Activated CD4-positive, CD25-positive, alpha-beta regulatory T cell (primary cell): ENCODE data around the gene ADRA1B.
"Not testable (repeated sequence)": the region's sequence is repeated elsewhere in the genome, so short reads cannot be mapped to it uniquely, and the experiment has no call there.

Experiments
- DNase-seq, 4 experiments: peaks; one replicate each; lab custom pipeline; 2025; lab: John Stamatoyannopoulos, UW

ADRA1B gene

DNA sequence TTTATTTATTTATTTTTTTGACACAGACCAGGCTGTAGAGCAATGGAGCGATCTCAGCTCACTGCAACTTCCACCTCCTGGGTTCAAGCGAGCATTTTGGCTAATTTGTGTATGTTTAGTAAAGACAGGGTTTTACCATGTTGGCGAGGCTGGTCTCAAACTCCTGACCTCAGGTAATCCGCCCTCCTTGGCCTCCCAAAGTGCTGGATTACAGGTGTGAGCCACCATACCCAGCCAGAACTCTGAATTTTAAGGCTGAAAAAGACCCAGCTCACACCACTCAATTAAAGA lies 49.5 kb downstream of the ADRA1B start:
- not testable (repeated sequence) for DNase-seq

DNA sequence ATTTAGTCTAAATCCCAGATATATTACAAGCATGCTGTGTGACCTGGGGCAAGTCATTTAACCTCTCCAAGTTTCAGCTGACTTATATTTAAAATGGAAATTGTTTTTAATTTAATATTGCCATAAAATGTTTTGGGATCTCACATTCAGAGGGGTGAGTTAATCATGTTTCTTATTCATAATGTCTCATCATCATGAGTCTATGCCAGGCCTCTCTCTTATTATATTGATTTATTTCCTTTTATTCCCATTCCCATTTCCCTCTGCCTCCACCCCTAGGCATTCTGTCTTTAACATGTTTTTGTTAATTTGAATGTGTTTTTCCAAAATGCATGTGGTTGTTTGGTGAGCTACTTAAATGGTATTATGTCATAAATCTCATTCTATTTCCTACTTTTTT lies 53.7 kb downstream of the ADRA1B start:
- DNase-seq, result no peak

DNA sequence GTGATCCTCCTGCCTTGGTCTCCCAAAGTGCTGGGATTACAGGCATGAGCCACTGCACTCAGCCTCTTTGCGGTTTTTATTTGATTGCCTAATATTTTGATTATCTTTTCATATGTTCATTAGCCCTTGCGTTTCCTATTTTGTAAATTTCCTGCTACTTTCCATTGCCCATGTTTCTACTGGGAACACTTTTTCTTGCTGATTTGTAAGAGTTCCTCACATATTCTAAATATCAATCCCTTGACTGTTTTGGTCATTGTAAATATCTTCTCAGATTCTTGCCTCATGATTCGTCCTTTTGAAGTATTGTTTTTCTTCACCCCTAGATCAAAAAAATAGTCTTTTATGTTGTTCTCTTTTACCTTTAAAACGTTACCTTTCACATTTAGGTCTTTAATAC lies 54.8 kb downstream of the ADRA1B start:
- no peak for DNase-seq

DNA sequence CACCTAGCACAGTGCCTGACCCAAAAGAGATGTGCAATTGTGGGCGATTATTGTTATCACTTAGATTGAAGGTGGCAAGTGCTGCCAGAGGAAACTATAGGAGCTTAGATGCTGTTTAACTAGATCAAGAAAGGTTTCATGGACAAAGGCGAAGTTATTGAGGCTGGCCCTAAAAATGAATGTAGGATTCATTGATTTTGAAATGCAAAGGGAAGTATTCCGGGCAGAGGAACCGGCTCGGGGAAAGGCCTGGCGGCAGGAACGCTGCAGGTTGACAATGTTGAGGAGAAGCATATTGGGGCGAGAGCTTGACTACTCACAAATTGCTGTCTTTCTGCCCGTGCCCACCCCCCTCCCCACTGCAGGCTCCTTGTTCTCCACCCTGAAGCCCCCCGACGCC lies 55.2 kb downstream of the ADRA1B start:
- DNase-seq, result no peak

DNA sequence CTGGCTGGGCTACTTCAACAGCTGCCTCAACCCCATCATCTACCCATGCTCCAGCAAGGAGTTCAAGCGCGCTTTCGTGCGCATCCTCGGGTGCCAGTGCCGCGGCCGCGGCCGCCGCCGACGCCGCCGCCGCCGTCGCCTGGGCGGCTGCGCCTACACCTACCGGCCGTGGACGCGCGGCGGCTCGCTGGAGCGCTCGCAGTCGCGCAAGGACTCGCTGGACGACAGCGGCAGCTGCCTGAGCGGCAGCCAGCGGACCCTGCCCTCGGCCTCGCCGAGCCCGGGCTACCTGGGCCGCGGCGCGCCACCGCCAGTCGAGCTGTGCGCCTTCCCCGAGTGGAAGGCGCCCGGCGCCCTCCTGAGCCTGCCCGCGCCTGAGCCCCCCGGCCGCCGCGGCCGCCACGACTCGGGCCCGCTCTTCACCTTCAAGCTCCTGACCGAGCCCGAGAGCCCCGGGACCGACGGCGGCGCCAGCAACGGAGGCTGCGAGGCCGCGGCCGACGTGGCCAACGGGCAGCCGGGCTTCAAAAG lies 55.7 kb downstream of the ADRA1B start:
- DNase-seq, result no peak

DNA sequence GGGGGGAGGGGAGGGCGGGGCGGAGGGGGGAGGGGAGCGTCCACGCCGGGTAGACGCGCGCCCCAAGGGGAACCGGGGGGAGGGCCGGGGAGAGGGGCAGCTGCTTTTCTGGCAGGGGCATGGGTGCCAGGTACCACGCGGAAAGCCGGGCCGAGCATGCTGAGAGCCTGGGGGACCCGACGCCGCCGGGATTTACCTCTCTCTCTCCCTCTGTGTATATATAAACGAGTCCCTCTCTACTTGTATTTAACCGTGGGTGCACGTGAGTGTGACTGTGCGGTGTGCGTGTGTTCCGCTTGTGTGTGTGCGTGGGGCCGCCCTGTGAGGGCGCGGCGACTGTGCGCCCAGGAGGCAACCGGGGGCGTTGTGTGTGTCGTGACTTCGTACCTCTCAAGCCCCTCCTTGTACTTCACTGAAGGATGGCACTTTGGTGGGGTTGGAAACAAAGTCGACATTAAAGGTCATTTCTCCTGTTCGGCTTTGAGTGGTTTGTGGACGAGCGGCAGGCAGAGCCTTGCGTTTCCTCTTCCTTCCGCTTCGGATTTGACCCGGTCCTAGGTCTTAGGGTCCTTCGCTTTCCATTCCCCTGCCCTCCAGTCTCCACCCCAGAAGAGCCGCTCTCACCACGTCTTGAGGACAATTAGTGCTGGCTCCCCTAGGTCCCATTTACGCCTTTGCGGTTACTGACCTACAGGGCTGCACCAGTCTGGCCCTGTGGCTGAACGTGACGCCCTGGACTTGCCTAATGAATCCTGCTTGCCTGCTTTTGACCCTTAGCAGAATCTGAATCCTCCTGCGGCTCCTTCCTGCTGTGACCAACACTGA lies 56.5 kb downstream of the ADRA1B start:
- DNase-seq, result no peak

DNA sequence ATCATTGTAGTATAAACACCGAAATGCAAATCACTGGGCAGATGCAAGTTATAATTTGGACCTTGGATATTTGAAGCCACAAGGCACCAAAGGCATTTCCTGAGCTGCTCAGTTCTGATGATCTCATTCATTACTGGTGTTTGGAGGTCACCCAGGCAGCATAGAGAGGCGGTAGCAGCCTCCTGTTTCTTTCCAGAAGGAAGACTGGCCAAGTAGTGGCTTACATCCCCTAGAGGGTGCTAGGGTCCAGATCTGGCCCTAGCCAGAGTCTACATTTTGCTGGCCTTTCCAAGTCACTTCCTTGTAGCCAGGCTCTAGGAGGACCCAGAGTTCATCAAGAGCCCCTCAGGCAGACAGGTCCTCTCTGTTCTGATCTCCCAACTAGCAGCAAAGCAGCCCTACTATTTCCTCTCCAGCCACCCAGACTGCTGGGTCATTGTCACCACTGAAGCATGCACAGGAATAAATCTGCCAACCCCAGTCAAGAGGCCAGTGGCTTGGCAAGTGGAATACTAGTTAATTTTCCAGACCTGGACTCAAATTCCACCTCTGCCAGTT lies 59.3 kb downstream of the ADRA1B start:
- DNase-seq, result no peak

DNA sequence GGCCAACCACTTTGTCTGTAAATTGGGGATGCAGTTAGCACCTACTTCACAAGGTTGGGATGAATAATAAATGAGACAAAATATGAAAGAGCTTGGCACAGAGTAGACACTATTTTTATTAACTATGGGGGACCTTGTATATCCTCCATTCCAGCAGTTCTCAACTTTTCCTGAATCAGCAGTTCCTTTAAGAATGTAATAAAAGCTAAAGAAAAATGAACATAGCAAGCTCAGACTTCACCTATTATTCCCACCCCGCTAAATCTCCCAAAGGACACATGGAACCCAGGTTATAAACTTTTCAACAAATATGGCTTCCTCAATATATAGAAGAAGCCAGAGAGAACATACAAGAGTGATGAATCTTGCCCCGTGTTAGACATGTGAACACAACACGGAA lies 60.6 kb downstream of the ADRA1B start:
- no peak for DNase-seq

DNA sequence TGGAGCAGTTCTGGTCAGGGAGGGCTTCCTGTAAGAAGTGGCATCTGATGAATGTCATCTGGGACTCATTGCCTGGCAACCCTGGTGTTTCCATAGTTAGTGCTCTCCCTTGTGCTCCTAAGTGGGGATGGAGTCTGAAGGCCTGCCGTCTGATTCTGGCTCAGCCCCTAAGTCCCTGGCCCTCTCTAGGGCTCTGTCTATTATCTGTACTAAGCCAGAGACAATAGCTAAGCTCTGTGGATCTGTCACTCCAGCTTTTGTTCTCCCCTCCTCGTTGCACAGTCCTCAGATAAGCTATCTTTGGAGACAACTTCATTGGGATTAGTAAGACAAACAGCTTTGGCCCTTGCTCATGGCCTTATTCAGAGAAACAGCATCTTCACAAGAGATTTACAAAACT lies 62.1 kb downstream of the ADRA1B start:
- no peak for DNase-seq

DNA sequence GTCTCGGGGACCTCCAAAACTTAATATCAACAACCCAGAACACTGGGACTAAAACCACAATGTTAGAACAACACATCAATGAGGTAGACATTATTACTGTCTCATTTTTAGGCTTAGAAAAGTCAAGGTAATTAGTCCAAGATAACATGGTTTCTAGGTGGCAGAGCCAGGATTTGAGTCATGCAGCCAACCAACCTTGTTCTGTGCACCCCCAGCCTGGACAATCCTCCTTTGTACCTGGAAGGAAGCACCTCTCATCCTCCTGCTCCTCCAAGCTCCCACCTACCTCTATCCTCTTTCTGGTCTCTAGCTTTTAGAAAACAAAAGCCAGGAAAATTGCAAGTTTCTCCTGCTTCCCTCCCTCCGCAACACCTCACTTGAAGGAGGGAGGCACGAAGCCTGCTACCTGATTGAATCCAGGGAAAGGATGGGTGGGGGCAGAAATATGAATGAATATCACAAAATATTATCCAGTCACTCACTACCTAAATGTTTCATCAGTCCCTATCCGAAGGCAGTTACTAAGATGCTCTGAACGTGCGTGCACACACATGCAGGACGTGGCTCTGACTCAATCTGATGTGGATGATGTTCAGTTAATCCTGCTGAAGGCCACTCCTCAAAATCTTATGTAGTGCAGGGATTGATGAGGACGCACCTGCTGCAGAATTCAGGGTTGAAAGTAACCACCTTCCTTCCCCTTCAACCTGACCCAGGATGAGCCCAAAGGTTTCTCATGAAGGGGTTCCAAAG lies 66.3 kb downstream of the ADRA1B start:
- no peak for DNase-seq

DNA sequence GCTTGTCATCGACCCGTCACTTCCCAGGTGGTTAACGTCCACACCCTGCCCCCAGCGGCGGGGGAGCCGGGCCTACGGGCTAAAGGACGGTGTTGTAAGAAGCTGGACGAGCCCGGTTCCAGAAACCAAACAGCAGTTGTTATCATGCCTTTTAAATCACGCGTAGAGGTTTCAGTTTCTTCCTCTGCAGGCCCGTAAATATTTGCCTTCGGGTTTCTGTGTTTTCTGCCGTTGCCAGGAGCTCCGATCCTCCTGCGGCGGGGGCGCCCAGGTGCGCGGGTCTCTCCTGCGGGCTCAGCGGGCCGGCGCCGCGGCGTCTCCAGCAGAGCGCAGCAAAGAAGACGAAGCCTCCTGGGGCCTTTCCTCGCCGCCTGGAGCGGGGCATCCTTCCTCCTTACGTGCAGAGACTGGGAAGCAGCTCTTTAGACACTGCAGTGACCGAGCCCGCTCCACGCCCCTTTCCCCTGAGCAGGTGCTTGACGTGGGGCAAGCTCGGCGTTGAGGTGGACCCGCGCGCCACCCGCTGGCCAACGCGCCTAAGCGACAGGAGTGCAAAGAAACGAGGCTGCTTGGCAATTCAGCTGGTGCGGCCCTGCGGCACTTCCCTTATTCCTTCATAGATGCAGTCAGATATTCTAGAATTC lies 70.9 kb downstream of the ADRA1B start:
- peak; percentile 27 to 52 (median 38) for DNase-seq

DNA sequence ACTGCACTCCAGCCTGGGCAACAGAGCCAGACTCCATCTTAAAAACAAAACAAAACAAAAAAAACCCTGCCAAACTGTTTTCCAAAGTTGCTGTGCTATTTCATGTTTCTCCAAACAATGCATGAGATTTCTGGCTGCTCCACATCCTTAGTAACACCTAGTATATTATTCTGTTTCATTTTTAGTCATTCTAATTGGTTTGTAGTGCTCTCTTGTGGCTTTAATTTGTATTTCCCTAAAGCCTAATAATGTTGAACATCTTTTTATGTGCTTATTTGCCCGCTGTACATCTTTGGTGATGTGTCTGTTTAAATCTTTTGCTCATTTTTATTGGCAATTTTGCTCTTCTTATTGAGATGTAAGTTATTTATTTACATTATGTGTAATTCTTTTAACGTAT lies 74.2 kb downstream of the ADRA1B start:
- DNase-seq, result no peak

DNA sequence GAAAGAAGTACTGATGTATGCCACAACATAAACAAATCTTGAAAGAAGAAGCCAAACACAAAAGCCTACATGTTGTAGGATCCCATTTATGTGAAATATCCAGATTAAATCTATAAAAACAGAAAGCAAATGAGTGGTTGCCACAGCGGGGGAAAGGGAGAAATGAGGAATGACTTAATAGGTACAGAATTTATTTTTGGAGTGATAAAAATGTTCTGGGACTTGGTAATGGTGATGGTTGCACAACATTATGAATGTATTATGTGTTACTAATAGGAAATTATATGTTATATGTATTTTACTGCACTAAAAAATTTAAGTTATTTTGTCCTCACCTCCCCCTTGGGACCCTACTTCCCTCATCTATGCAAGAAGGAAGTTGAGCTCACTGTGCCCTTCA lies 76.3 kb downstream of the ADRA1B start:
- DNase-seq, result no peak

DNA sequence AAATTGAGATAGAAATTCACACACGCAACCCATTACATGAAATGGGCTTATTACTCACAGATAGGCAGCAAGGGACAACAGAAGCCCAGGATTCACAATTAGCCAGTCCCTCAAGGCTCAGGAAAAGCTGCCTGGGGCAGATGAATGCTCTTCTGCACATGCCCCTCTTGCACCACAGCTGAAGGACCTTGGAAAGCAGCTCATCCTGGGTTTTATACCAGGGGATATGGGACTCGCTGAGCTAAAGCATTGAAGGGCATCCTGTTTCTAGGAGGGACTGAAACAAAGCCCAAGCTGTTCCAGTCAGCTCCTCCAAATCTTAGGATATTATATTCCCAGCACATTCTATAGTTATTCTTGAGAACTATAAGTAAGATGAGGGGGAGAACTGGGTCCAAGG lies 76.9 kb downstream of the ADRA1B start:
- DNase-seq, result no peak

DNA sequence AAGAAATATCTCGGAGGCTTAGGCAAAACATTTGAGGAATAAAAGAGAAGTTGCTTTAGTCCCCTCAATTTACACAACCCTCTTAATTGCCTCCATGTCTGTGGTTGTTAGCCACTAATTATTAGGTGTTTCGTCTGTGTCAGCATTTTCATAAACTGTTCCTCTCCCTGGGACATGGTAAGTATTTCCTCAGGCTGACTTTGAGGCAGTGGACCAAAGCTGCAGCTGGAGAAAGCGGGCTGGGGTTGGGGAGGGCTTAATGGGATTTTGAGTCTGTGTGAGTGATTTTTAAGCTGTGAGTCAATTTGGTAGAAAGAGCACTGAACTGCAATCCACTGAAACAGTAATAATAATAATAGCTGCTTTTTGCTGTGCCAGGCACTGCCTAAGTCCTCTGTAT lies 79.6 kb downstream of the ADRA1B start:
- DNase-seq, result no peak

DNA sequence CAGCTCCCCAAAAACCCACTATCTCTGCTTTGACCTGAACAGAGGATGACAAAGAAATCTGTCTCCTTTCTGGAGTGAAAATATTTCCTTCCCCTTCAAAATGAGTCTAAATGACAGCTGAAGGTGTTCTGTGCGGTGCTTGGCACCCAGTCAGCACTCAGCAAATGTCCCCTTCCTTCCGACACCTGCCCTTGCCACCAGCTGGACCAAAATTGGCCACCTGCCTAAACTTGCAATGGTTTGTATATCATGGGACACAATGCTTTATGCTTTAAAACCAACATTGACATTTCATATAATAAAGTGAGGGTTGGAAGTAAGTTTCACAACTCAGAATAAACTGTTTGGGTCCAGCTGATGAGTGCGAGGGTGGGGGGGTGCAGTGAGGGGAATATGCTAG lies 85.2 kb downstream of the ADRA1B start:
- DNase-seq, result no peak

DNA sequence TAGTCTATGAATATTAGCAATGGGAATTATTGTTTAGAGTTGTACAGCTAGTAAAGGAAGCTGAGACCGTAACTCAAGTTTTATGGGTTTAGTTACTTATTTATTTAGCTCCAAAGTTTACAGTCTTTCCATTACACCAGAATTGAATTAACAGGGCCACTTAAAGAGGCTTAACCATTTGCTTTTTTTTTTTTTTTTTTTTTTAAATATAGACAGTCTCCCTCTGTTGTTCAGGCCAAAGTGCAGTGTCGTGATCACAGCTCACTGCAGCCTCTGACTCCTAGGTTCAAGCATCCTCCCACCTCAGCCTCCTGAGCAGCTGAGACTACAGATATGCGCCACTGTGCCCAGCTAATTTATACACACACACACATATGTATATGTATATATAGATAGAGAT lies 91.2 kb downstream of the ADRA1B start:
- DNase-seq, result no peak

DNA sequence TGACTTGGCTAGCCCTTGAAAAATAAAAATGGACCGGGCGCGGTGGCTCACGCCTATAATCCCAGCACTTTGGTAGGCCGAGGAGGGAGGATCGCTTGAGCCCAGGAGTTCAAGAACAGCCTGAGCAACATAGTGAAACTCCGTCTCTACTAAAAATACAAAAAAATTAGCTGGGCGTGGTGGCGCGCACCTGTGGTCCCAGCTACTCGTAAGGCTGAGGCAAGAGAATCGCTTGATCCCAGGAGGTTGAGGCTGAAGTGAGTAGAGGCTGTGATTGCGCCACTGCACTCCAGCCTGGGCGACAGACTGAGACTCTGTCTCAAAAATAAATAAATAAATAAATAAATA lies 92.2 kb downstream of the ADRA1B start:
- DNase-seq, result not testable (repeated sequence)

DNA sequence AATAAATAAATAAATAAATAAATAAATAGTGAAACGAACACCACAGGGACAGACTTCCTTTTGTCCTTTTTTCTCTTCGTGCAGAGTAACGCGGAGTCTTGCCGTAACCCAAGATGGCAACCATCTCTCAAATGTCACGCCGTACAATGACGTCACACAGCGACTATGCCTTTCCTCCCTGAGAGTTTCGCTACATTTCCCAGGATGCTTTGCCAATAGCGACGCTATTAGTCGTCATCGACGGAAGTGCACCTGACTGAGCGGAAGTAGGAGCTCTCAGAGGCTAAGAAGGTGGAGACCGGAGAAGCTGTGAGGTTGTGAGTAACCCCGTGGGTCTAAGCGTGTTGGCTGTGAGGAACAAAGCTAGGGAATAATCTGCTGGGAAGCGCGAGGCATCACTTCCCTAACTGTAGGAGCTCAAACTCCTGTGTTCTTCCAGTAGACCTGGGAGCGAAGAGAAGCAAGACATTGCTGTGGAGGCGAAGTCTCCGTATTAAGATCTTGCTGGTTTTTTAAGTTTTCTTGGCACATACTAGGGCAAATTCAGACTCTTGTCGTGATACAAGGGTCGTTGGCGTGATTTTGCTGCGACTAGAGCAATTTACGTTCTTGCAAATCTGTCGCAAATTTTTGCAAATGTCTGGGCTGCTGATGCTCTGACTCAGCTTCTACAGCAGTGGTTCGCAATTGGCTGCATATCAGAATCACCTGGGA lies 92.8 kb downstream of the ADRA1B start, which contains the start of gene TTC1:
TSS of gene TTC1 (plus strand) at position 263 of the 714 bp plus-strand sequence. CDS start 1,390 bp downstream, outside the sequence.
- DNase-seq, result peak; percentile 56 to 84 (median 81)

DNA sequence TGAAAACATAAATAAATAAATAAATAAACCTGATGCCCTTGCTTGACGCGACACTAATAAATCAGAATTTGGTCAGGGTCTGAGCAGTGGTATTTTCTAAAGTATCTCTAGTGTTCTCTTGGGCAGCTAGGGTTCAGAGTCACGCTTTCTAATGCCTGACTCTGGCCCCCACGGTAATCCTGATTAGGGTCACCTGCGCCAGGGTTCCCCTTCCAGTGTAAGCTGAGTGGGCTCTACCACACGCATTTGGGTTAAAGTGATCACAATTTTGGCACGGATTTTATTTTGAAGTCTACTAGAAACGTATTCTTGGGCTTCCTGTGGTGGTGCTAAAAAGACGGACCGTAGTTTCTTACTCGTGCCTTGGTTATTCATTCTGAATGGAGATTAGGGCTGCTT lies 93.3 kb downstream of the ADRA1B start:
- no peak for DNase-seq

DNA sequence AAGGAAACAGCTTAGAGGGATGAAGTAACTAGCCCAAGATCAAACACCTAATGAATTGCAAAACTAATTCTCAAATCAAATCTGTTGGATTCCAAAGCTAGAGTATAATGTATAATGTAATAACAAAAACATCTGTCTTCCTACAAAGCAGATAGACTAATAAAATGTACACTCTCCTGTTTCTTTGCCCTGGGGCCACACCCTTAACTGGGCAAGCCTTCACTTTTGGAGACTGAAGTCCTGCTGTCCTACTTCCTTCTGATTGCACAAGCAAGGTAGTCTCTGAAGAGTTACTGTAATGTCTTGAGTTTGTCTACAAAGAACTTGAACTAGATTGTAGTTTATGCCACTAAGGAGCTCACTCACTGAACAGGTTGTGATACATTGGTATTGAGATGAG lies 95.2 kb downstream of the ADRA1B start:
- DNase-seq, result no peak

DNA sequence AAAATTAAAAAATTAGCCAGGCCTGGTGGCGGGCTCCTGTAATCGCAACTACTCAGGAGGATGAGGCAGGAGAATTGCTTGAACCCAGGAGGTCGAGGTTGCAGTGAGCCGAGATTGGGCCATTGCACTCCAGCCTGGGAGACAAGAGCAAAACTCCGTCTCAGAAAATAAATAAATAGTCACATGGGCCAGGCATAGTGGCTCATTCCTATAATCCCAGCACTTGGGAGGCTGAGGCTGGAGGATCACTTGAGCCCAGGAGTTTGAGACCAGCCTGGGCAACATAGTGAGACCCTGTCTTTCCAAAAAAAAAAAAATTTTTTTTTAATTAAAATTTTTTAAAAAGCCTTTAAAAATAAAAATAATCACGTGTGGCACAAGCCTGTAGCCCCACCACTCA lies 97.9 kb downstream of the ADRA1B start:
- DNase-seq, result not testable (repeated sequence)
